Body of pancreas (tissue), 4 donors: Measurements from ENCODE around the gene MGMT.

Experiments
- CTCF ChIP-seq, 7 experiments: fragments of 450-650 bp in 4 of 7; fragments of 200-600 bp in 3 of 7; sonication (generic) in 3 of 7; IDR thresholded peaks; one replicate each; pipeline ENCODE4 v1.5.1; 2016 to 2019; ENCODE audit warnings: antibody characterized with exemption in 7 of 7
- POLR2A ChIP-seq, 3 donors: fragments of 450-650 bp; IDR thresholded peaks; one replicate each; pipeline ENCODE4 v1.6.1; 2016; ENCODE audit warnings: antibody characterized with exemption in 3 of 3, mild to moderate bottlenecking in 2 of 3

GRCh38 chr10:129790715-129791446, 323.8 kb downstream of the MGMT start:
- TF ChIP-seq POLR2A (IDR thresholded peaks at IDR 0.05): no peak
- TF ChIP-seq CTCF (IDR thresholded peaks at IDR 0.05): no peak
